CD4-positive, alpha-beta memory T cell (primary cell): ENCODE data around the gene MYF6. TPM values are rescaled to one million over a fixed set of nuclear protein-coding genes. Genes with fewer than 3 reads are reported as not detected.

Source experiments
- CTCF ChIA-PET: fragments of 350-600 bp; sonication (Branson Sonifier 250); formaldehyde crosslinking; loops from one replicate; lab custom pipeline; 2021; ENCODE audit warnings: inconsistent platforms; ENCODE audit not compliant: partially characterized antibody; lab: Charles Lee
- POLR2A ChIA-PET: fragments of 350-600 bp; sonication (Branson Sonifier 250); formaldehyde crosslinking; loops from one replicate; lab custom pipeline; 2021; ENCODE audit not compliant: partially characterized antibody; lab: Charles Lee
- DNase-seq, 5 donors: peaks; one replicate each; pipeline versions ENCODE4 v3.0.0 to v3.0.0-alpha.2; 2020 to 2022; ENCODE audit warnings: mixed read lengths in 1 of 5
- H3K27ac ChIP-seq: one replicate; pipeline ENCODE4 v1.7.0; 2013; ENCODE audit warnings: low read depth, low read length
- H3K27me3 ChIP-seq: 2 replicates; pipeline ENCODE4 v1.7.0; 2013; ENCODE audit warnings: mild to moderate bottlenecking, low read length, moderate library complexity; ENCODE audit not compliant: insufficient read depth
- H3K36me3 ChIP-seq: 2 replicates; pipeline ENCODE4 v1.7.0; 2013; ENCODE audit warnings: mild to moderate bottlenecking, low read length, moderate library complexity; ENCODE audit not compliant: insufficient read depth
- H3K4me1 ChIP-seq: 2 replicates; pipeline ENCODE4 v1.7.0; 2013; ENCODE audit warnings: mild to moderate bottlenecking, low read length, moderate library complexity; ENCODE audit not compliant: insufficient read depth
- H3K4me3 ChIP-seq, 2 donors: one replicate each; pipeline ENCODE4 v1.7.0; 2013; ENCODE audit warnings: low read length in 2 of 2, mild to moderate bottlenecking in 1 of 2
- H3K9me3 ChIP-seq, 2 donors: one replicate each; pipeline ENCODE4 v1.7.0; 2013; ENCODE audit warnings: low read length in 2 of 2, control low read depth in 1 of 2; ENCODE audit not compliant: control insufficient read depth in 1 of 2
- H3K27ac Mint-ChIP-seq, 7 donors: one replicate each; pipeline ENCODE4 v1.8.0; 2020 to 2021; ENCODE audit warnings: mixed read lengths in 7 of 7, mild to moderate bottlenecking in 6 of 7, inconsistent platforms in 3 of 7, moderate library complexity in 3 of 7
- H3K27me3 Mint-ChIP-seq, 2 donors: one replicate each; pipeline ENCODE4 v1.8.0; 2020 to 2021; ENCODE audit warnings: mixed read lengths in 2 of 2
- H3K36me3 Mint-ChIP-seq, 2 donors: one replicate each; pipeline ENCODE4 v1.8.0; 2020 to 2021; ENCODE audit warnings: mixed read lengths in 2 of 2, inconsistent platforms in 1 of 2, mild to moderate bottlenecking in 1 of 2
- H3K4me1 Mint-ChIP-seq, 4 donors: one replicate each; pipeline ENCODE4 v1.8.0; 2020 to 2021; ENCODE audit warnings: mixed read lengths in 4 of 4, mild to moderate bottlenecking in 1 of 4
- H3K4me3 Mint-ChIP-seq, 8 donors: one replicate each; pipeline ENCODE4 v1.8.0; 2020 to 2021; ENCODE audit warnings: mixed read lengths in 8 of 8, mild to moderate bottlenecking in 7 of 8, moderate library complexity in 6 of 8, inconsistent platforms in 3 of 8
- H3K9me3 Mint-ChIP-seq, 8 donors: one replicate each; pipeline ENCODE4 v1.8.0; 2020 to 2021; ENCODE audit warnings: mixed read lengths in 8 of 8, mild to moderate bottlenecking in 5 of 8, inconsistent platforms in 3 of 8, moderate library complexity in 1 of 8
- intact Hi-C: fragments of 100-400 bp; cut with micrococcal nuclease; formaldehyde crosslinking; loops from one replicate; pipeline ENCODE4 v1.15.1; 2023
- polyA plus RNA-seq, 2 donors: library from polyadenylated mRNA; unstranded; fragments of 300-500 nt; fragmentation: Illumina TruSeq; gene quantifications; one replicate each; pipeline ENCODE4 v1.2.3, GENCODE V29; 2021
- total RNA-seq, 2 experiments: library from RNA; stranded (reverse); gene quantifications; one replicate each; pipeline ENCODE4 v1.2.3, GENCODE V29; 2021

Gene MYF6
- total and polyA plus RNA-seq, 4 experiments from 2014 or later, result not detected

- intact Hi-C loops, result no loop called here
- POLR2A ChIA-PET, result no interaction called here
- Mint-ChIP-seq H3K36me3 (no peaks in the 10 kb centered on the region), H3K27ac (no peak overlapping the region), H3K9me3 (peaks cover 0 to 24% (median 5%) of the 10 kb centered on the region in 8 donors), H3K4me3 (no peak overlapping the region), H3K4me1 (peaks cover 0 to 2% (median 0%) of the 10 kb centered on the region in 4 donors), H3K27me3 (peaks cover 3 to 7% of the 10 kb centered on the region in 2 donors)
- CTCF ChIA-PET, result no interaction called here
- Histone ChIP-seq H3K4me1 (no peaks in the 10 kb centered on the region), H3K27me3 (no peaks in the 10 kb centered on the region), H3K36me3 (no peaks in the 10 kb centered on the region), H3K27ac (no peak overlapping the region), H3K4me3 (no peak overlapping the region), H3K9me3 (no peaks in the 10 kb centered on the region)
- DNase-seq, result no peak
Observed at GRCh38 chr12:80707830-80708258, 410 bp downstream of the MYF6 start.

GRCh38 chr12:80708259-80708974, 983 bp downstream of the MYF6 start:
- intact Hi-C loops, result no loop called here
- no peaks in the 10 kb centered on the region for H3K27me3 ChIP-seq
- H3K4me1 ChIP-seq, result no peaks in the 10 kb centered on the region
- peaks cover 0 to 22% (median 5%) of the 10 kb centered on the region in 8 donors for H3K9me3 Mint-ChIP-seq
- no peak overlapping the region for H3K27ac Mint-ChIP-seq
- H3K4me3 Mint-ChIP-seq, result peak overlapping the region in 1 of 8 donors; percentile 20
- no peaks in the 10 kb centered on the region for H3K9me3 ChIP-seq
- no peak overlapping the region for H3K27ac ChIP-seq
- no peaks in the 10 kb centered on the region for H3K36me3 ChIP-seq
- ChIA-PET CTCF (no interaction called here), POLR2A (no interaction called here)
- H3K4me3 ChIP-seq, result no peak overlapping the region
- H3K4me1 Mint-ChIP-seq, result peaks cover 0 to 2% (median 0%) of the 10 kb centered on the region in 4 donors
- H3K36me3 Mint-ChIP-seq, result no peaks in the 10 kb centered on the region
- H3K27me3 Mint-ChIP-seq, result peaks cover 3 to 7% of the 10 kb centered on the region in 2 donors
- DNase-seq, result no peak

GRCh38 chr12:80708975-80709328, 1.5 kb downstream of the MYF6 start:
- CTCF ChIA-PET, result no interaction called here
- H3K4me3 ChIP-seq, result no peak overlapping the region
- Mint-ChIP-seq H3K4me1 (peaks cover 0 to 2% (median 0%) of the 10 kb centered on the region in 4 donors), H3K9me3 (peaks cover 0 to 26% (median 8%) of the 10 kb centered on the region in 8 donors), H3K36me3 (no peaks in the 10 kb centered on the region), H3K27me3 (peaks cover 3 to 7% of the 10 kb centered on the region in 2 donors), H3K4me3 (no peak overlapping the region), H3K27ac (no peak overlapping the region)
- intact Hi-C loops, result no loop called here
- H3K27ac ChIP-seq, result no peak overlapping the region
- no peaks in the 10 kb centered on the region for H3K36me3 ChIP-seq
- H3K9me3 ChIP-seq, result no peaks in the 10 kb centered on the region
- H3K27me3 ChIP-seq, result no peaks in the 10 kb centered on the region
- DNase-seq, result no peak
- no peaks in the 10 kb centered on the region for H3K4me1 ChIP-seq
- POLR2A ChIA-PET, result no interaction called here

GRCh38 chr12:80709811-80710726, 2.6 kb downstream of the MYF6 start:
- ChIA-PET POLR2A (no interaction called here), CTCF (no interaction called here)
- intact Hi-C loops, result no loop called here
- Histone ChIP-seq H3K27me3 (no peaks in the 10 kb centered on the region), H3K36me3 (no peaks in the 10 kb centered on the region), H3K4me3 (no peak overlapping the region), H3K4me1 (no peaks in the 10 kb centered on the region), H3K27ac (no peak overlapping the region), H3K9me3 (no peaks in the 10 kb centered on the region)
- peaks cover 0 to 2% (median 0%) of the 10 kb centered on the region in 4 donors for H3K4me1 Mint-ChIP-seq
- no peaks in the 10 kb centered on the region for H3K36me3 Mint-ChIP-seq
- H3K27ac Mint-ChIP-seq, result no peak overlapping the region
- peaks cover 0 to 32% (median 11%) of the 10 kb centered on the region in 8 donors for H3K9me3 Mint-ChIP-seq
- no peak overlapping the region for H3K4me3 Mint-ChIP-seq
- no peak for DNase-seq
- H3K27me3 Mint-ChIP-seq, result peaks cover 6 to 8% of the 10 kb centered on the region in 2 donors

- peaks cover 6 to 8% of the 10 kb centered on the region in 2 donors for H3K27me3 Mint-ChIP-seq
- H3K36me3 Mint-ChIP-seq, result no peaks in the 10 kb centered on the region
- H3K4me3 Mint-ChIP-seq, result peak overlapping the region in 1 of 8 donors; percentile 21
- H3K27ac Mint-ChIP-seq, result no peak overlapping the region
- Histone ChIP-seq H3K27me3 (no peaks in the 10 kb centered on the region), H3K9me3 (no peaks in the 10 kb centered on the region), H3K4me3 (no peak overlapping the region), H3K27ac (no peak overlapping the region), H3K4me1 (no peaks in the 10 kb centered on the region), H3K36me3 (no peaks in the 10 kb centered on the region)
- no peak for DNase-seq
- ChIA-PET POLR2A (no interaction called here), CTCF (no interaction called here)
- intact Hi-C loops, result no loop called here
- peaks cover 0 to 2% (median 0%) of the 10 kb centered on the region in 4 donors for H3K4me1 Mint-ChIP-seq
- H3K9me3 Mint-ChIP-seq, result peaks cover 0 to 32% (median 11%) of the 10 kb centered on the region in 8 donors
Observed at GRCh38 chr12:80710727-80711449, 3.5 kb downstream of the MYF6 start.

- no peak for DNase-seq
- H3K27me3 ChIP-seq, result no peaks in the 10 kb centered on the region
- no peak overlapping the region for H3K27ac Mint-ChIP-seq
- no peaks in the 10 kb centered on the region for H3K4me1 ChIP-seq
- POLR2A ChIA-PET, result no interaction called here
- intact Hi-C loops, result no loop called here
- H3K27ac ChIP-seq, result no peak overlapping the region
- H3K36me3 ChIP-seq, result no peaks in the 10 kb centered on the region
- H3K9me3 Mint-ChIP-seq, result peaks cover 0 to 31% (median 11%) of the 10 kb centered on the region in 8 donors
- CTCF ChIA-PET, result no interaction called here
- H3K4me3 Mint-ChIP-seq, result no peak overlapping the region
- H3K4me1 Mint-ChIP-seq, result peaks cover 0 to 2% (median 0%) of the 10 kb centered on the region in 4 donors
- no peaks in the 10 kb centered on the region for H3K9me3 ChIP-seq
- H3K27me3 Mint-ChIP-seq, result peaks cover 6 to 9% of the 10 kb centered on the region in 2 donors
- H3K4me3 ChIP-seq, result no peak overlapping the region
- H3K36me3 Mint-ChIP-seq, result no peaks in the 10 kb centered on the region
Observed at GRCh38 chr12:80711866-80712265, 4.4 kb downstream of the MYF6 start.

- Histone ChIP-seq H3K4me3 (no peak overlapping the region), H3K27me3 (no peaks in the 10 kb centered on the region), H3K27ac (no peak overlapping the region), H3K9me3 (no peaks in the 10 kb centered on the region), H3K4me1 (no peaks in the 10 kb centered on the region), H3K36me3 (no peaks in the 10 kb centered on the region)
- Mint-ChIP-seq H3K36me3 (no peaks in the 10 kb centered on the region), H3K27ac (no peak overlapping the region), H3K9me3 (peaks cover 0 to 26% (median 11%) of the 10 kb centered on the region in 8 donors), H3K4me1 (peaks cover 0 to 2% (median 0%) of the 10 kb centered on the region in 4 donors), H3K4me3 (no peak overlapping the region), H3K27me3 (peaks cover 3 to 6% of the 10 kb centered on the region in 2 donors)
- ChIA-PET POLR2A (no interaction called here), CTCF (no interaction called here)
- intact Hi-C loops, result no loop called here
- no peak for DNase-seq
Observed at GRCh38 chr12:80712866-80713265, 5.4 kb downstream of the MYF6 start.
